GM21576 (cell line): ENCODE measurements around the gene PINK1.

ENCODE experiments used
- ATAC-seq: cut with Tn5 transposase; IDR thresholded peaks from one replicate; pipeline ENCODE4 v1.9.1; 2021; ENCODE audit warnings: mild to moderate bottlenecking, moderate library complexity; ENCODE audit not compliant: unreplicated experiment

Gene PINK1

DNA sequence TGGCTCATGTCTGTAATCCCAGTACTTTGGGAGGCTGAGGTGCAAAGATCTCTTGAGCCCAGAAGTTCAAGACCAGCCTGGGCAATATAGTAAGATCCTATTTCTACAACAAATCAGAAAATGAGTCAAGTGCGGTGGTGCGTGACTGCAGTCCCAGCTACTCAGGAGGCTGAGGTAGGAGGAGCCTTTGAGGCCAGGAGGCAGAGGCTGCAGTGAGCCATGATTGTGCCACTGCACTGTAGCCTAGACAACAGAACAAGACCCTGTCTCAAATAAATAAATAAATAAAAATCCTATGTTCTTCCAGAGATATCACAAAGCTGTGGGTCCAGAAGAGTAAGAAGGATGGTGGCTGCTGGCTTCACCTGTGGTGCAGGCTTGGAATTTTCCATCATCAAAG, 22.3 kb upstream of the PINK1 start:
- ATAC-seq, result no peak

DNA sequence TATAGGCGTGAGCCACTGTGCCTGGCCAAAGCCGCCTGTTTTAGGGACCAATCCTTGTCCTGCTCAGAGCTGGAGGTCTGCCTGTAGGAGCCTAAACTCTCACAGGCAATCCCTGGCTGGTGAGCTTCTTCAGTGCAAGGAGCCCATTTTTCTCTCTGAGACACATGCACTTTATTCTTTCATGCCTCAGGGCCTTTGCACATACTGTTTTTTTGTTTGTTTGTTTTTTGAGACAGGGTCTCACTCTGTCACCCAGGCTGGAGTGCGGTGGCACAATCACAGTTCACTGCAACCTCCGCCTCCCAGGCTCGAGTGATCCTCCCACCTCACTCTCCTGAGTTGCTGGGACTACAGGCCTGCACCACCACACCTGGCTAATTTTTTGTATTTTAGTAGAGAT, 21.6 kb upstream of the PINK1 start:
- ATAC-seq, result no peak

DNA sequence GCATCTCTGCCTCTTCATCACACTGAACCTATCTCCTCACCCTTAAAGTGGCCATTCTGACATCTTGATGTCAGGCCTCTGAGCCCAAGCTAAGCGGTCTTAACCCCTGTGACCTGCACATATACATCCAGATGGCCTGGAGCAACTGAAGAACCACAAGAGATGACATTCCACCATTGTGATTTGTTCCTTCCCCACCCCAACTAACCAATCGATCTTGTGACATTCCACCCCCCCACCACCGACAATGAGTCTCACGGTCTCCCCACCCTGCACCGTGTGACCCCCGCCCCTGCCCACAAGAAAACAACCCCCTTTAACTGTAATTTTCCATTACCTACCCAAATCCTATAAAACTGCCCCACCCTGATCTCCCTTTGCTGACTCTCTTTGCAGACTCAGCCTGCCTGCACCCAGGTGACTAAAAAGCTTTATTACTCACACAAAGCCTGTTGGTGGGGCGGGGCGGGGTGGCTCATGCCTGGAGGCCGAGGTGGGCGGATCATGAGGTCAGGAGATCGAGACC, 21.0 kb upstream of the PINK1 start:
- no peak for ATAC-seq

DNA sequence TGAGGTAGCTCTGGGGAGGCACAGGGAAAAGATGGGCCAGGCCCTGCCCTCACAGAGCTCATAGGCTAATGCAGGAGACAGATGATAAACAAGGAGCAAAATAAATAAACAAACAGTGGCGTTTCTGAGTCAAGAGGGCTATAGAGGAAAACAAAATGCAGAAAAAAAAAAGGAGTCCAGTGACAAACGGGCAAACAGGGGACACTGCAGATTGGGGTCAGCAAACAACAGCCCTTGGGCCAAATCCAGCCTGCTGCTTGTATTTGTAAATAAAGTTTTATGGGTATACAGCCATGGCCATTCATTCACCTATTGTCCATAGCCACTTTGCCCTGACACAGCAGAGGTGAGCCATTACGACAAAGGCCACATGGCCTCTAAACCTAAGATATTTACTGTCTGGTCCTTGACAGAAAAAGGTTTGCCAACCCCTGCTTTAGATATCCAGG, 19.1 kb upstream of the PINK1 start:
- ATAC-seq, result no peak

DNA sequence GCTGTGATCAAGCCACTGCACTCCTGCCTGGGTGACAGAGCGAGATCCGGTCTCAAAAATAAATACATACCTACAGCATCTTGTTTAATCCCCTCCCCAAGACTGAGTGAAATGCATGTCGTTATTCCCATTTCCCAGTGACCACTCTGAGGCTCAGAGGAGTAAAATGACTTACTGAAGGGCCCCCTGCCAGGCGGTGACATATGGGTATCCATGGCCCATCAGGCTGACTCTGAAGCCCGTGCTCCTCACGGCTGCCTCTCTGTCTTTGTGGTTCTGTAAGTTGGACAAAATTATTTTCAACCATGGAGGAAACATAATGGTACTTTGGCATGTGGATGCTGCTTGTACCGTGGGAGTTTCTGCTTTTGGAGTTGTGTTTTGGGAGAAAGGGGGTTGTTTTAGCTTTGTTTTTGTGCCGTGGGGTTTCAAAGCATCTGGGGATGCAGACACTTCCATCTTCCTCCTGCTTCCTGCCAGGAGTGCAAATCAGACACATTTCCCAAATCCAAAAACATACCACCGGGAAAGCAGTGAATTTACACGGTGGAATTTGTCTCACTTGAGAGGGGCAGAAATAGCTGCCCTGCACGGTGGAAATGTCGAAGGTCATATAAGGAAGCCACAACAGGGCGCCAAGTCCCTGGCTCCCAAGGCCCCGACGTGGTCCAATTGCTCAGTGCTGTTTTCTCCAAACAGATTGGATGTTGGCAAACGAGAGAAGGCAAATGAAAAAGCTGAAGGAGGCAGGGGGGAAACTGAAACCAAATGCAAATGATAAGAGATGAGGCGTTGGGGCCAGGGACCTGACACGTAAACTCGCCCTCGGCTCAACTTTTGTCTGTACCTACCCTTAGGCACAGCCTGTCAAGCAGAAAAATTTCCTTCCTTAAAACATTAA, 17.1 kb upstream of the PINK1 start:
- no peak for ATAC-seq

DNA sequence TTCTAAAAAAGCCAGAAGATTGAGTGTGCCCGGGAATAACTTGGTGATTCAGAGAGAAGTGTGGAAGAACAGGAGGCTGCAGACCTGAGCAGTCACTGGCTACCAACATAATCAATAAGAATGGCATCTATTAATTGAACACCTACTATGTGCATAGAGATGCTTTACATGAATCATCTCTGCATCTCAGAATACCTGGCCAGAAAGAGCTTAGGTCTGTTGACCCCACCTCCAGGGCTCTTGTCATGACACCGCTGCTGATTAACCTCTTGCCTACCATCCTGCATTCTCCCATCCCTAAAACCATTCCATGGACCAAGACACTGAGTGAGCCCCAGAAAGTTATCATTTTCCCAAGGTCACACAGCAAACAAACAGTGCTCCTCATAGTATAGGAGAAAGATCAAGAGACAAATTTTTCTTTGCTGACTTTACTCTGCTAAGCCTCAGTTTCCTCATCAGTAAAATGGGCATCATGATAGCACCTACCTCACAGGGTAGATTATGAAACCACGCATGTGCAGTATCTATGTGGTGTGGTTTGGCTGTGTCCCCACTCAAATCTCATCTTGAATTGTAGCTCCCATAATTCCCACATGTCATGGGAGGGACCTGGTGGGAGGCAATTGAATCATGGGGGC, 16.3 kb upstream of the PINK1 start:
- no peak for ATAC-seq

DNA sequence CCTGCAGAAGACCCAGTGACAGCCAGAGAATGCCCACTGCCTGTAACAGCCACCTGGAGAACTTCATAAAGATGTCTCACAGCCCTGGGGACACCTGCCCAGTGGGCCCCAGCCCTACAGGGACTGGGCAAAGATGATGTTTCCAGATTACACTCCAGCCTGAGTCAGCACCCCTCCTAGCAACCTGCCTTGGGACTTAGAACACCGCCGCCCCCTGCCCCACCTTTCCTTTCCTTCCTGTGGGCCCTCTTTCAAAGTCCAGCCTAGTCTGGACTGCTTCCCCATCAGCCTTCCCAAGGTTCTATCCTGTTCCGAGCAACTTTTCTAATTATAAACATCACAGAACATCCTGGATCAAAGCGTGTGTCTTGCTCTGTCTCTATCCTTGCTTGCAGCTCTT, 14.7 kb upstream of the PINK1 start:
- ATAC-seq, result no peak

DNA sequence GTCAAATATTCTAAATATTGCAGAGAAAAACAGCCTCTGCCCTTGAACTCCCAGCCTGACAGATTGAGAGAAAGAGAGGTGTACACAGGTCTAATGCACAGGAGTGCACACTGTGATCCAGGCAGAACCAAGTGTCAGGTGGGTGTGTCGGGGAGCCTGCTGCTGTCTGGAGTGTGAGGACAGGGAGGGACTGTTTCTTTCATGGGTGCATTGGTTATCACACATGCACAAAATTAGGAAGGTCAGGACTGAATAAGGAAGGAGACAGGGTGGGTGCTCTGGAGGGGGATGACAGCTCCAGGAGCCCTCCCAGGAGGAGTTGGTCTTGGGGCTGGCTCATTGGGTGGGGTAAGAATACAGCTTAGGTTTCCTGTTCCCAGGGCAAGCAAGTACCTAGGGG, 13.3 kb upstream of the PINK1 start:
- ATAC-seq, result no peak

DNA sequence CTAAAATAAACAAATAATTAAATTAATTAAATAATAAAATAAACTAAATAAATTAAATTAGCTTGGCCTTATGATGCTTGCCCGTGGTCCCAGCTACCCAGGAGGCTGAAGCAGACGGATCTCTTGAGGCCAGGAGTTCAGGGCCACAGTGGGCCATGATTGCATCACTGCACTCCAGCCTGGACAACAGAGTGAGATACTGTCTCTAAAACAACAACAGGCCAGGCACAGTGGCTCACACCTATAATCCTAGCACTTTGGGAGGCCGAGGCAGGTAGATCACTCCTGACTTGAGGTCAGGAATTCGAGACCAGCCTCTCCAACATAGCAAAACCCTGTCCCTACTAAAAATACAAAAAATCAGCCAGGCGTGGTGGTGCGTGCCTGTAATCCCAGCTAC, 12.2 kb upstream of the PINK1 start:
- ATAC-seq, result no peak

DNA sequence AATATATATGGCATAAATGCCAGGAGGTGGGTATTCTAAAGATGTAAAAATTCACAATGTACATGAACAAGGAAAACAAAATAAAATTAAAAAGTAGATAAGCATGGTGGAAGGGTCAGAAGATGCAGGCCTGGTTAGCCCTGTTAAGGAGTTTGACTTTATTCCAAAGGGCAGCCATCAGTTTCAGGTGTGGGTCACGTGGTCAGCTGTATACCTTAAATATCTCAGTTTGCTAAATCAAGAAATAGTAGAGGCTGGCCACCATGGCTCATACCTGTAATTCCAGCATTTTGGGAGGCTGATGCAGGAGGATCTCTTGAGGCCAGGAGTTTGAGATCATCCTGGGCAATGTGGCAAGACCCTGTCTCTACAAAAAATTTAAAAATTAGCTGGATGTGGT, 8.5 kb upstream of the PINK1 start:
- ATAC-seq, result no peak

DNA sequence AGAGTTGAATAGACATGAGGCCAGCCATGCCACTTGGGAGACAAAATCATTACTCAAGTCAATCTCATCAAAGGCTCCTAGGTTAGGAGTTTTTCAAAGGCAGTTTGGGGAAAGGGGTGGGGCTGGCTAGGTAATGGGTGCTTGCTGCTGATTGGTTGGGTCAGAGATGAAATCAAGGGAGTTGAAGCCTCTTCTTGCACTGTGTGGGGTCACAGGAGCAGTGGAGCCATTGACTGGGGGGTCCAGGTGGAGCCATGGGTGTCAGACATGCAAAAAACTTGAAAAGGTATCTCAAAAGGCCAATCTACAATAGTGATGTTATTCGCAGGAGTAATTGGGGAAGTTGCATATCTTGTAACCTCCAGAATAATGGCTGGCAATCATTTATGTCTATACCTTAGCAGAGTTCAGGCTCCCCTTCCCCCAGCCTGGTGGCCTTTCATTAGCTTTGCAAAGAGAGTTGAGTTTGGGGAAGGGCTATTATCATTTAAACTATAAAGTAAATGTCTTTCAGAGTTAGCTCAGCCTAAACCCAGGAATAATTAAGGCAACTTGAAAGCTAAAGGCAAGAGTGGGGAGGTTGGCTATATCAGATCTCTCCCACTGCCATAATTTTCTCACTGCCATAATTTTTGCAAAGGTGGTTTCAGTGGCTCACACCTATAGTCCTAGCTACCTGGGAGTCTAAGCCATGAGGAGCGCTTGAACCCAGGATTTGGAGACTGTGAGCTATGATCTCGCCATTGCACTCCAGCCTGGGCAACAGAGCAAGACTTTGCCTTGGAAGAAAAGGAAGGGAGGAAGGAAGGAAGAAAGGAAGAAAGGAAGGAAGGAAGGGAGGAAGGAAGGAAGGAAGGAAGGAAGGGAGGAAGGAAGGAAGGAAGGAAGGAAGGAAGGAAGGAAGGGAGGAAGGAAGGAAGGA, 7.8 kb upstream of the PINK1 start:
- no peak for ATAC-seq

DNA sequence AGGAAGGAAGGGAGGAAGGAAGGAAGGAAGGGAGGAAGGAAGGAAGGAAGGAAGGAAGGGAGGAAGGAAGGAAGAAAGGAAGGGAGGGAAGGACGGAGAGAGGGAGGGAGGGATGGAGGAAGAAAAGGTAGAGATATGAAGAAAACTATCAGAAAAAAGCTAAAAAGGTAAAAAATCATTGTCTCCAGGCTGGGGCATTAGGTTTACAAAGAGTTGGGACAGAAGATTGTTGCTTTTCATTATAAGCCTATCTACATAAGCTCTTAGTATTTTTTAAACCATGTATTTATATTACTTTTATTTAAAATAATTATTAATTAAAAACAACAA, 7.2 kb upstream of the PINK1 start:
- no peak for ATAC-seq

DNA sequence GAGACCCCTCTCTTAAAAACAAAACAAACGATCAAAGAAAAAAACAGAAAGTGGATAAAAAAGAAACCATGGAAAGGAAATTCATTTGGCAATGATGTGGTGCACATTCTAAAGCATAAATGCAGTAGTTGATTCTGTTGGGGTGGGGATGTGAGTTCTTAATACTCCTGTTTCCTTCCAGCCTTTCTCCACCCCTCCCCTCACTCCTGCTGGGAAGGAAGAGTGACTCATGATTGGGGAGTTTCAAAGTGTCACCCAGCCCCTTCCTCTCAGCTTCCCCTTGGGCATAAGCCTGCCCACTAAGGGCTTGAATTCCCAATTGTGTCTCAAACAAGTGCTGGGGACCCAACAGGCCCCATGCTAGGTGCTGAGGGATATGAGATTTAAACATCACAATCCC, 6.7 kb upstream of the PINK1 start:
- ATAC-seq, result no peak

DNA sequence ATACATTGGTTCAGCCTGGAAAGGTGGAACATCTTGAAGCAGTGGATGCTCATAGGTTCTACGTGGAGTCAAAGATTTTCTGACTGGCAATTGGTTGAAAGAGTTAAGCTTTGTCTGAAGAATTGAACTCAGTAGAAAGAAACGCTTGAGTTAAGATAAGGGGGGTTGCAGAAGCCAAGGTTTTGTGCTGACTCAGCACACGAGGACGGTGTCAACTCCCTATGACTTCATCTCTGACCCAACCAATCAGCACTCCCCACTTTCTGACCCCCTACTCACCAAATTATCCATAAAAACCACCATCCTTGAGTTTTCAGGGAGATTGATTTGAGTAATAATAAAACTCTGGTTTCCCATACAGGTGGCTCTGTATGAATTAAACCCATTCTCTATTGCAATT, 2.5 kb upstream of the PINK1 start:
- ATAC-seq, result no peak

DNA sequence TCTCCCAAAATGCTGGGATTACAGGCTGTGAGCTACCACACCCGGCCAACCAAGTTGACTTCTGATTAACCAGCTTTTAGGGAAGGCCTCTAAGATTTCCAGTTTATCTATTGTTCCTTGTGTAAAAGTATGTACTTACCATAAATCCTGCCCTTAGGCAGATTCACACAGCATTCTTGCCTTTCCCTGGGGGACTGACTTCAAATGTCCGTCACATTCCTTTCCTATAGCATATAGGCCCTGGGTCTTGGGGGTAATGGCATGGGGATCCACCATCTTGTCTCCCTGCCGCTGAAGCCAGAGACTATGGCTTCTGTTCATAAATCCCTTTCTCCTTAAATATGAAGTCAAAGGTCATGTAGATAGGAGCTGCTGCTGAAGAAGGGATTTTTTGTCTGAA, 872 bp upstream of the PINK1 start:
- no peak for ATAC-seq

DNA sequence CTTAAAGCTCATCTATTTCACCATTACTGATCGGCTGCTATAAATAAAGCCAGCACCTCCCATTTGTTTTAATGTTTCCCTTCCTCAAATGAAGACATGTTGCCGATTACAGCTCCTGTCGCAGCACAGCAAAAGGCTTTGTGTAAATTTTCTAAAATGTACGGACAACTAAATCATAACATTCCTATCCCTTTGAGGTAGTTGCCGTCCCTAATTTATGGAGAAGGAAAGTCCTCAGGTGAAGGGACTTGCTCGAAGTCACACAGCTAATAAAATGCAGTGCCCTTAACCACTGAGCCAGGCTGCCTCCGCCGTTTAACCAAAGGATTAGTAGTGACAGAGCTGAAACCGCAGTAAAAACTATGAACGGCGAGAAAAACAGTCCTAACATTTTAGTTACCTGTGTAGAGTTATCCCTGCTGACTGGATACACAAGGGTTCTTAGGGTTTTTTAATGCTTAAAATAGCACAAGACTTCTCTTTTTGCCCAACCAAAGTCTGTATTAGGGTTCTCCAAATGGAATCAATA, 871 bp downstream of the PINK1 start:
- no peak for ATAC-seq

DNA sequence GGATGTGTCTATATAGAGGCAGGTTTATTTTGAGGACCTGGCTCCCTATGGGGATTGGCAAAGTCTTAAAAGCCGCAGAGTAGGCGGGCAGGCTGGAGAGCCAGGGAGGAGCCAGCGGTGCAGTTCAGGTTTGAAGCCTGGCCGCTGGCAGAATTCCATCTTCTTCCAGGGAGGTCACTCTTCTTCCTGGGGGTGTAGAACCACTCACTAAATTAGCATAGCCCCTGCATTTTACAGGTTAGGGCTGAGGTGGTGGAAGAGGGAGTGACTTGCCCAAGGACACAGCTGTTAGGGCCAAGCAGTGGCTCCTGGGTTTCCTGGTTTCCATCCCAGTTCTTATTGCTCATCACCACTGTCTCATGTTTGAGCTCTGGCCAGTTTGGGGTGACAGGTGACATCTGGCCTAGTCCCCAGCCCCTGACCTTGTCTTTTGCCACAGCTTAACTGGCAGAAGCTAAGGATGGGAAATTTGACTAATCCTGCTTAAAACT, 1.4 kb downstream of the PINK1 start:
- no peak for ATAC-seq

DNA sequence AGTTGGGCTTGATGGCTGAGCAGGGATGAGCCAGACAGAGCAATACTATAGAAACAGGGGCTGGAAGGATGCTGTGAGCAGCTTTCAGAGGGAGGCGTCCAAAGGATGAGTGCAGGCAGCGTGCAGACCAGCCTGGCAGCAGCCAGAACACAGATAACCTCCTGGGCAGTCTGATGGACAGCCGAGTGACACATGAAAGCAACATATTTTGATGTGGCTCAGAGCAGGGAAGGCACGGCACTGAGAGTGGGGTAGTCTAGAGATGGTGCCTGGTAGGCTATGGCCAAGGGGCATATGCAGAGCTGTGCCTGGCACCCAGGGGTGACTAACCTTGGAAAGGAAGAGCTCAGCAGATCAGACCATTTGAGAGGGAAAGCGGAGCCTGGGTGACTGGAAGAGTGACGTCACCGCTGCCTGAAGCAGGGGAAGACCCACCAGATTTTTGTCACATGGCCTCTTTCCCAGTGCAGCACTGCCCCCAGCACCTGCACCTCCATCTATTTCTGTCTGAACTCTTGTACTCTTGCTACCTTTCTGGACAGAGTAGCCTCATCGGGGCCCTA, 3.6 kb downstream of the PINK1 start:
- ATAC-seq, result no peak

DNA sequence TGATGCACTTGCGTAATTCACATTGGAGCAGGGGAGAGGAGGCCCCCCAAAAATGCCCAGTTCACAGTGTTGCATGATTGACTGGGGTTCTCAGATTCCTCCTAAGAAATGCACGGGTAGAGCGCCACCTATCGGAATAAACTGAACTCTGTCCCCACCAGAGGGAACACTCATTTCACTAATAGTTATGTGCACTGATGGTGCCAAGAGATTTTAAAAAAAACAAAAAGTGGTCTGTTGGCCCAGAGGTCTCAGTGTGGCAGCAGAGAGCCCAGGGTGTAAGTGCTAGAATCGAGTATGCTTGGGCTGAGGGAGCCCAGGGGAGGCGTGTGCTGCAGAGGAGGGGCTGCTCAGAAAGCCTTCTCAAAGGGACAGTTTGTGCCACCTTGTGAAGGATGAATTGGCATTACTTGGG, 6.9 kb downstream of the PINK1 start:
- no peak for ATAC-seq

DNA sequence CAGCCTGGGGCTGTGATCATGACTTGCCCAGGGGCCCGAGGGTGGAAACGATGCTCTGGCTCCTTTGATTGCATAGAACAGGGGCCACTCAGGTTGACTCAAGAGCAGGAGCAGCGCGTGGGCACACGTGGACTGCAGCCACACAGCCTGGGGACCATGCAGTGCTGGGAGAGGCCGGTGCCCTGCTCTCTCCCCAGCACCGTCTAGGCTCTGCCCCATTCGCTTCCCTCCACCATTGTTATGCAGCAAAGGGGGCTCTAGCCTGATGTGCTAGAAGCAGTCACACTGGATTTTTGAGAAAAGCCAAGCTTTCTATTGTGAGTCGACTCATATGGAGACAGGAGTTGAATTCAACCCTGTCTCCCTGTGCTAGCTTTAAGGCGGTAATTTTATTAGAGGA, 8.7 kb downstream of the PINK1 start:
- ATAC-seq, result no peak

DNA sequence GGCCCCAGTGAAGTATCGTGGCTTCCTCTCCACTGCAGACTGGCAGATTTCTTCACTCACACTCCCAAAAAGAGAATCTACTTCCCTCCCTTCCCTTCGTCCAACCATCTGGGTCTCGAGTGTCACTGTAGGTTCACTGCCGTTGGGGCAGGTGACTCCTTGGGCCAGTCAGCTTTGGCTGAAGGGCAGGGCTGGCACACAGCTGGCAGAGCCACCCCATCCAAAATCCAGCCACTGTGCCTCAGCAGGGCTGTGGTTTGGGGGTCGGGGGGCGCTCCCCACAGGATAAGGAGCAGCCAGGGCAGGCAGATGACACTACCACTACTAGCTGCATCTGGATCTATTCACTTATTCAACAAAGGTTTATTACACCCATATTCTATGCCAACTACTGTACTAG, 9.8 kb downstream of the PINK1 start:
- no peak for ATAC-seq
